Glomerular visceral epithelial cell (primary cell): ENCODE data around the gene IPO4.
"Not testable (repeated sequence)": the region's sequence is repeated elsewhere in the genome, so short reads cannot be mapped to it uniquely, and the experiment has no call there.

Experiments used
- DNase-seq: peaks from one replicate; pipeline ENCODE4 v3.0.0-alpha.2; 2016; ENCODE audit errors: extremely low spot score

The IPO4 gene

DNA sequence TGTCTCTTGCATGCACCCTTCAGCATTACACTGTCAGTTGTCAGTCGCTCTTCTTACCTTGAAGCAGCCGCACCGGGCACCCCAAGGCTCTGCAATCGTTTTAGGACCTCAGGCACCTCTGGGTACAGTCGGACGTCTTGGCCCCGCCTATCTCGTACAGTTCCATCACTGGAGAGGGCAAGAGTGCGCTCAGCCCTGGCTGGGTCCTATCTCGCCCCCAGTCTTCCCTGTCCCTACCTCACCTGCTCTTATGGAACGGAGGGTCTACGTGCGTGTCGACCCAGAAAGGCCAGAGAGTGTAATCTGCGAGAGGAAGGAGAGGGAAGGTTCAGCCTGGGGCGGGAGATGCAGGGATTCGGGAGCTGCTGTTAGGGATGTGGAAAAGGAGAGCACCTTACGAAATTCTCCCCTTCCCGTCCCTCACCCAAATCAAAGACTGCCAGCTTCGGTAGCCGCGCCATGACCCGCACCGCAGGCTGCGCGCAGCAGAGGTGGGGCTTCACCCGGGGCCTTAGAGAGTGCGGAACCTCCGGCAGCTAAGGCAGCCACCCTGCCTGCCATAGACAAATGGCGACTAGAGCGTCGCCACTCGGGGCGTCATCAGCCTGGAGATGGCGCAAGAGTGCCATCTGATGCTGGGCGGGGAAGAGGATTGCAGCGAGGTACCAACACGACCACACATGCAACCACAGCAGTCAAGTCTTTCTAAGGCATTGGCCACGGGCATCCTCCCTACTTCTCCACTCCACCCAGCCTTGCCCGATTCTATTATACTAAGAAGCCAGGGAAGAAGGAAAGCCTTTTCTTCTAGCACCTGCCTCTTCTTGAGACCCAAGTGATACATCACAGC is 27.1 kb upstream of the IPO4 start, which contains the start of gene MDP1:
Gene MDP1 (minus strand): TSS at position 572 of the 850 bp plus-strand sequence. CDS start 111 bp downstream, at position 461.
- peak; percentile 86 for DNase-seq

DNA sequence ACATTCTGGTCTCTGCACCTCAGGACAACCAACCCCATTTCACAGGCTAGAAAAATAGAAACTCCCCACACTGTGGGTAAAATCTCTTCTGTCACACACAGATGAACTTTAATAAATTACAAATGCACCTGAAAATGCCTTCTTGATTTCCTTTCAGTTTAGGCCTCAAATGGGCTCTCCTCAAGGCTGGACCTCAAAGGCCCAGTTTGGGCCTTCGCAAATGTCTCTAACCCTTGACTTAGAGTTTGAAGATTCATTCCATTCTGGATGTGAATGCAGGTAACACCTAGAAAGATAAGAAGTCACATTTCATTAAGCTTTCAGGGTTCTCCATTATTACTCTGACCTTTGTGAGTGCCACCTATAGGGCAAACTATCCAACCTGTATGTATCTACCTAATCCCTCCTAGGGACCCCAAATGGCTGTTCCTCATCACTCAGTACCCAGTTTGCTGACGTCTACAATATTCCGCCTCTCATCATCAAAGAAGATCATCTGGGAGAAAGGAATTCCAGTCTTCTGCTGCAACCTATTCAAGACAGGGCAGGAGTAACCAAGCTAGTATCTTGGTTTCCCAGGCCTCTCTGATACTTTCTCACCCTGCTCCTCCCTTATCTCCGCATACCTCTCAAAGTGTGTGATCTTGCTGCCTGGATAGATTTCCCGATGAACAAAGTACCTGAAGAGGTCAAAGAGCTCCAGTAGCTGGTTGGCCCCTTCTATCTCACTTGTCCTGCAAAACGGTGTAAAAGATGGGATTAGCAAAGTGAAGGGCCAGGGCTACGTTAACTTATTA is 25.4 kb upstream of the IPO4 start:
- DNase-seq = no peak

DNA sequence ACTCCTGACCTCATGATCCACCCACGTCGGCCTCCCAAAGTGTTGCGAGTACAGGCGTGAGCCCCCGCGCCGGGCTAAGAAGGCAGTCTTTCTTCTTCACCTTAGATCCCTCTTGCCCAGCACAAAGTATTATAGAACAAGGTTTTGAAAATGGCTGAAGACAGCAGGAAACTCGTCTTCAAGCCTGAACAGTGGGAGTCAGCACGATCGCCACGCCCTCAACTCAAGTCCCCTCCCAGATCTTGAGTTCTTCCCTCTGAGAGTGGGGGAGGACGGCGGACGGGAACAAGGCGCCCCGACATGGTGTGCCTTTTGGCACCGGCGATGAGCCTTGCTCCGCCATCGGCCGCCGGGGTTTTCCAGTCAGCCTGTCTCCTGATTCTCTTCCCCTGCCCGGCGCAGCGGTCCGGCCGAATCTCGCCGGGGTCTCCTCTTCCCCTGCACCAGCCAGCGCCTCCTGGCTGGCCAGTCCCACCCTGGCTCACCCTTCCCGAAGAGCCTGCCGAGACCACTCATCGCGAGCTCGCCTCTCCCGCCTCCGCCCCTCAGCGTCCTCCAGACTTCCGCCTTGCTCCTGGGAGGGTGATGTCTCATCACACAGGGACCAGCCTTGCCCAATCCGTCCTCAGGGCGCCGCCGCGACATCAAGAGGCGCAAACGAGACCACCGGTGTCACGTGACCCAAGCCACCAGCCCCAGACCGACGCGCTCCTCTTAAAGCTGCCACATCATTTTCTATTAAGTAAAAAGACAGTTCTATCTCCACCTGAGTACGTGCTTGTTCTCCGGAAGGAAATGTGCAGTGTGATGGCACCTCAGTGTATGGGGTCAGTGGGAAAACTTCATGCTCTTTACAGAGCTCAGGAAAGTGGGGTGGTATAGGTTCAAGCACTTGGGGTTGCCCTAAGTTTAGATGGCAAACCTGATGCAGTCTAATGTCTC is 24.6 kb upstream of the IPO4 start, which contains the start of gene CHMP4A:
Gene CHMP4A (minus strand): TSS at position 565 of the 942 bp plus-strand sequence. CDS start 49 bp downstream, at position 516.
- peak; percentile 98 for DNase-seq

DNA sequence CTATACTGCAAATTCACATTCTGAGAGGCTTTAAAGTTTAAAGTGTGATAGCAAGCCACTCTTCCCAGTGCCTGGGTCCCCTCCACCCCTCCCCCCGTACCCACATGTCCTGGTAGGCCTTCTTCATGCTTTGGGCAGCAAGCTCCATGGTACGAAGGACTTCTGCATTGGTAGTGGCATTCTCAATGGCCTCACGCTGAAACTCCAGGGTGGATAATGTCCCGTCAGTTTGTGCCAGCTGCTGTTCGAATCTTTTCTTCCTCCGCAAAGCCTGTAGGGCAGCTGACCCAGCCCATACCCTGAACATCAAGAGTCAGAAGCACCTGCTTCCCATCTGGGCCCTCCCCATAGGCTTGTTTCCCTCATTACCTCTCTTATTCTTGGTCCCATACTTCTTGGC is 22.7 kb upstream of the IPO4 start:
- no peak for DNase-seq

DNA sequence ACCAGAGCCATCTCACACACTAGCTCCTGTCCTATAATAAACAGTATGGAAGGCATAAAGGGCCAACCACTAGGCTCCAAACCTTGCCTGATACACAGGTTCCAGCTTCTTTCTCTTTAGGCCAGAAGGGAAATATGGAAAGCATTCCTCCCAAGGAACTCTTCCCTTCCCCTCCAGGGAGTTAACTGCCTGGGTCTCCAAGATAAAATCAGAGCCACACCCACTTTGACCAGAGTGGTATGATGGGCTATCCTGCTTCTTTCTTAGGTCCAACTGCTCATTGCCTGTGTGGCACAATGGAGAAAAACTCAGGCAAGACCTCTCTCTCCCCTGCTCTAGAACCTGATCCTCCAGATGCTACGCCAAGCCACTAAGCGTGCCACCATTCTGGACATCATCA is 19.0 kb upstream of the IPO4 start:
- DNase-seq = no peak

DNA sequence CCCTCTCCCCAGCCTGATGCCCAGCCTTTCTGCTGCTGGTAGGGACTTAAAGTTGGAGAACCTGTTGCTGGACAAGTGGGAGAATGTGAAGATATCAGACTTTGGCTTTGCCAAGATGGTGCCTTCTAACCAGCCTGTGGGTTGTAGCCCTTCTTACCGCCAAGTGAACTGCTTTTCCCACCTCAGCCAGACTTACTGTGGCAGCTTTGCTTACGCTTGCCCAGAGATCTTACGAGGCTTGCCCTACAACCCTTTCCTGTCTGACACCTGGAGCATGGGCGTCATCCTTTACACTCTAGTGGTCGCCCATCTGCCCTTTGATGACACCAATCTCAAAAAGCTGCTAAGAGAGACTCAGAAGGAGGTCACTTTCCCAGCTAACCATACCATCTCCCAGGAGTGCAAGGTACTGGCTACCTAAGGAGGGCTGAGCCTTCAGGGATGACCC is 18.5 kb upstream of the IPO4 start:
- no peak for DNase-seq

DNA sequence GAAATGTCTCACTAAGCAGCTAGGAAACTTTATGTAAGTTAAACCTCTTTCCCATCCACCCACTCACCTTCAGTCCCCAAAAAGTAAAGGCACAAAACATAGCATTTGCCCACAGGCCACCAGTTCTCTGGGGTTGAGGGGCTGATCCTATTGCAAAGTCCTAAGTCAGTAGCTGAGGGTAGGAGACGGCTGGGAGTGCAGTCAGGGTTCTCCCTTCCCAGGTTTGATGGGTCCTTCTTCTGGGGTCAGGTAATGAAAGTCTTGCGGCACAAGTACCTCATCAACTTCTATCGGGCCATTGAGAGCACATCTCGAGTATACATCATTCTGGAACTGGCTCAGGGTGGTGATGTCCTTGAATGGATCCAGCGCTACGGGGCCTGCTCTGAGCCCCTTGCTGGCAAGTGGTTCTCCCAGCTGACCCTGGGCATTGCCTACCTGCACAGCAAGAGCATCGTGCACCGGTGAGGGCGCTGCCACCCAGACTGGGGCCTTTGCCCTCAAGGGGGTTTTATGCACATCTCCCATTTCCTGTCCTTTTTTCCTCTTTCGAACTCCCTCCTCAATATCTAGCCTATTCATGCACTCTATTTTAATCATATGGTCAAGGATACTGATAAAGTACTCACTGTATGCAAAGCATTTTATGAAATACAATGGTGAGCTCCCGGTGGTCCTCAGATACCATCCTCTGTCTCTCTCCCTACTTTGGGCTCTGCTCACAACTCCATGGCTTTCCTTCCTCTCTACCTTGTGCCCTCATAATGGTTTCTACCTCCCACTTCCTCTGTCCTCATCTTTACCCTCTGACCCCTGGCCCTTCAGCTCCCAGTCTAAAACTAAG is 17.9 kb upstream of the IPO4 start:
- no peak for DNase-seq

DNA sequence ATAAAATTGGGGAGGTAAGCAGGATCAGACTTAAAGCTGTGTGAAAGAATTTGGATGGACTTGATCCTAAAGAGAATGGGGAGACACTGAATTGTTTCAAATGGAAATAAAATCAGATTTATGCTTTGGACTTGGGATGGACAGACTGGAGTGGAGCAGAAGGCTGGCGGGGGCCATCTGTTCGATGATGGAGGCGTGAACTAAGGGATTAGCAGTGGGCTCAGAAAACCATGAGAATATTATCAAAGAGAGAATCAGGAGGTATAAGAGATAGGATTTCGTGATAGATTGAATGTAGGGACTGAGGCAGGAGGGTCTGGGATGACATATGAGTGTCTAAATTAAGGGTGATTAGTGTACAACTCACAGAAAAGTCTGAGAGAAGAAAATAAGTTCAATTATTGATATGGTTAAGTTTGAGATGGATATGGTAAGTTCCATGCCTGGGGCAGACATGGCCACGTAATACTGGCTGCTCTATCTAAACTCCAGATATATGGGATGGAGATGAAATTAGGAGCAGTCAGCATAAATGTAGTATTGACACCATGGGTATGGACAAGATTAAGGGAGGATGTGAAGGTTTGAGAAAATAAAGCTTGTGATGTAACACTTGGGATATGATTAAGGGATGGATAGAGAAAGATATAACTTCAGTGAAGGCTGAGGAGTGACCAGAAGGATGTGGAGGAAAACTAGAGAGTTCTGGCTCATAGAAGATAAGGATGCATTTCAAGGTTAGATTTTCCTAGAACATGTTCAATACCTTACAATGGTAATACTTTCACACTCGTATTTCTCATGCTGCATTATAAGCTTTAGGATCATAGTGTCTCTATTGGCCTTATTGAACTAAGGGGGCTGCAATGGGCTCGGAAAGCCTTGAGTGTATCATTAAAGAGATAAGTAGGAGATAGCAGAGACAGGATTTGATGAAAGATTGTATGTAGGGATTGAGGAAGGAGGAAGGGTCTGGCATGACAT is 15.8 kb upstream of the IPO4 start:
- DNase-seq = no peak

DNA sequence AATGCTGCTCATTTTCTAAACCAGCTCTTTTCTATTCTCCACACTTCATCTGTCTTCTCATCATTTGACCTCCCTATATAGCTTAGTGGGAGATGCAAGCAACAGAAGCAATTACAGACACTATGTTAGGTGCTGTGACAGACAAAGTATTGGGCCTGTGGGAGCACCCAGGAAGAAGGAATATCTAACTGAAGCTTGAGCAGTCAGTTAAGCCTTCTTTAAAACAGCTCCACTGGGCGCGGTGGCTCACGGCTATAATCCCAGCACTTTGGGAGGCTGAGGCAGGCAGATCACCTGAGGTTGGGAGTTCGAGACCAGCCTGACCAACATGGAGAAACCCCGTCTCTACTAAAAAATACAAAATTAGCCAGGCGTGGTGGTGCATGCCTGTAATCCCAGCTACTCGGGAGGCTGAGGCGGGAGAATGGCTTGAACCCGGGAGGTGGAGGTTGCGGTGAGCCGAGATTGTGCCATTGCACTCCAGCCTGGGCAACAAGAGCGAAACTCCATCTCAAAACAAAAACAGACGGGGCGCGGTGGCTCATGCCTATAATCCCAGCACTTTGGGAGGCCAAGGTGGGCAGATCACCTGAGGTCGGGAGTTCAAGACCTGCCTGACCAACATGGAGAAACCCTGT is 14.8 kb upstream of the IPO4 start:
- not testable (repeated sequence) for DNase-seq

DNA sequence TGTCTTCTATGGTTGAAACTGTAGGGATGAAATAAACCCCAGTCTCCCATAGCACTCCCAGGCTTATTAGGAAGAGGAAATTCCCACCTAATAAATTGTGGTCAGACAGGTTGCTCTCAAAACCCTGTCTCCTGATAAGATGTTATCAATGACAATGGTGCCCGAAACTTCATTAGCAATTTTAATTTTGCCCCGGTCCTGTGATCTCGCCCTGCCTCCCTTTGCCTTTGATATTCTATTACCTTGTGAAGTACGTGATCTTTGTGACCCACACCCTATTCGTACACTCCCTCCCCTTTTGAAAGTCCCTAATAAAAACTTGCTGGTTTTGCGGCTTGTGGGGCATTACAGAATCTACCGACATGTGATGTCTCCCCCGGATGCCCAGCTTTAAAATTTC is 13.9 kb upstream of the IPO4 start:
- DNase-seq = not testable (repeated sequence)

DNA sequence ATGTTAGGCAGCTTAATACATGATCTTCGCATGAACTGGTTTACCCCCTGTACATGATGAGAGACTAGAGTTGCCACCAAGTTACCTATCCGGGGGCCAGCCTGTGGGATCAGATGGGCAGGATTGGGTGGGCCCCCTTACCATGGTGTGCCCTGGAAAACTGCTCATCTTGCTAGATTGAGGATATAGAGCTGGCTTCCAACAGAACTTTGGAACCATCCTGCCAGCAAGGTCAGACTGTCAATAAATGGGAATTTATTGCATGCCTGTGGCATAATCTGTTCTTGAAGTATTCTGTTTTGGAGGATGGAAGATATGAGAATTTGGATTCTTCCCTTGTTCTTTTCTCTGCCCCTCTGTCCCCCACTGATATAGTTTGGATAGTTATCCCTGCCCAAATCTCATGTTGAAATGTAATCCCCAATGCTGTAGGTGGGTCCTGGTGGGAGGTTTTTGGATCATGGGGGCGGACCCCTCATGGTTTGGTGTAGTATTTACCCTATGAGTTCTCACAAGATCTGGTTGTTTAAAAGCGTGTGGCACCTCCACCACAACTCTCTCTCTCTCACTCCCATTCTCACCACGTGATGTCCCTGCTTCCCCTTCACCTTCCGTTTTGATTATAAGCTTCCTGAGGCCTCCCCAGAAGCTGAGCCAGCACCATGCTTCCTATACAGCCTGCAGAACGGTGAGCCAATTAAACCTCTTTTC is 10.4 kb upstream of the IPO4 start:
- no peak for DNase-seq

DNA sequence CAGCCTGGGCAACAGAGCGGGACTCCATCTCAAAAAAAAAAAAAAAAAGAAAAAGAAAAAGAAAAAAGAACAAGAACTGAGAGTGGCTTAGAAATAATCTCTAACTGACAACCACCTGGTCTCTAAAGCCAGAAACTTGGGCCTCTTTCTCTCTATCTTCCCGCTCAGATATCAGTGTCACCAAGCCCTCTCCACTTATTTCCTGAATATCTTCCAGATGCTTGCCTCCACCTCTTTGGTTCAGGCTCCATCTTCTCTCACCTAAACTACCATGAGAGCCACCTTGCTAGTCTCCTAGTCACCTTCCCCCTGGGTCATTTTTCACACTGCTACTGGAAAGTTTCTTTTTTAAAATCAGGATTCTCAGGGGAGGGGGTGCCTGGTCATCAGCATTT is 8.4 kb upstream of the IPO4 start:
- no peak for DNase-seq

DNA sequence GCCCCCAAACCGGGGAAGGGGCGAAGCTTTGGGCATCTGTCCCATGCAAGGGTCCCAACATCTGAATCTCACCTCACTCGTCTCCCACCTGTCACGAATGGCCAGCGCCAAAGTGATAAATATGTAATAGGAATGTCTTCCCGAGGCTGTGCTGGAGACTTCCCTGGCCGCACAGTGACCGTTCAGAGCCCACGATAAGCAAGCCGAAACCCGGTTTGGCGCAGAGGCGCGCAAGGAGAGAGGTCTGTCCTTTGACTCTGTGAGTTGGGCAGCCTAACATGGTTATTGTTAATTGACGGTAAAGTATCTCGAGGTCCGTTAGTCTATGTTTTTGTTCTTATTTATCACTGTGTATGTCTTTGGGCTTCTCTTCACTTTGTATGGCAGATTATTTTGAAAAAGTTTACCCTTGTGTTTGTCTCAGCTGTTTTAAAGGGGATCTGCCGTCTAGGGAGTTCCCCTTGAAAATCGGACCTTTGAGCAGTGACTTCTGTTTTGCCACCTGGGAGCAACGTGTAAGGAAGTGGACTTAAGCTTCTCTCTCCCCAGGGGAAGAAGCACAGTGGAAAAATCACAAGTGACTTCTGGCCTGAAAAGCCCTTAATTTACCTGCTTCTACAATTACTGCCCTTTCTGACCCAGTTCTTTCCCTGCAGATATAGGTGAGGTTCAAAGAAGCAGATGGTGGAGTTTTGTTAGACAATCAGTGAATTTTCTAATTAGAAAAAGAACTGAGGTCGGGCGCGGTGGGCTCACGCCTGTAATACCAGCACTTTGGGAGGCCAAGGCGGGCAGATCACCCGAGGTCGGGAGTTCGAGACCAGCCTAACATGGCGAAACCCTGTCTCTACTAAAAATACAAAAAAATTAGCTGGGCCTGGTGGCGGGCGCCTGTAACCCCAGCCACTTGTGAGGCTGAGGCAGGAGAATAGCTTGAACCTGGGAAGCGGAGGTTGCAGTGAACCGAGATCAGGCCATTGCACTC is 7.7 kb upstream of the IPO4 start:
- DNase-seq = peak; percentile 18

DNA sequence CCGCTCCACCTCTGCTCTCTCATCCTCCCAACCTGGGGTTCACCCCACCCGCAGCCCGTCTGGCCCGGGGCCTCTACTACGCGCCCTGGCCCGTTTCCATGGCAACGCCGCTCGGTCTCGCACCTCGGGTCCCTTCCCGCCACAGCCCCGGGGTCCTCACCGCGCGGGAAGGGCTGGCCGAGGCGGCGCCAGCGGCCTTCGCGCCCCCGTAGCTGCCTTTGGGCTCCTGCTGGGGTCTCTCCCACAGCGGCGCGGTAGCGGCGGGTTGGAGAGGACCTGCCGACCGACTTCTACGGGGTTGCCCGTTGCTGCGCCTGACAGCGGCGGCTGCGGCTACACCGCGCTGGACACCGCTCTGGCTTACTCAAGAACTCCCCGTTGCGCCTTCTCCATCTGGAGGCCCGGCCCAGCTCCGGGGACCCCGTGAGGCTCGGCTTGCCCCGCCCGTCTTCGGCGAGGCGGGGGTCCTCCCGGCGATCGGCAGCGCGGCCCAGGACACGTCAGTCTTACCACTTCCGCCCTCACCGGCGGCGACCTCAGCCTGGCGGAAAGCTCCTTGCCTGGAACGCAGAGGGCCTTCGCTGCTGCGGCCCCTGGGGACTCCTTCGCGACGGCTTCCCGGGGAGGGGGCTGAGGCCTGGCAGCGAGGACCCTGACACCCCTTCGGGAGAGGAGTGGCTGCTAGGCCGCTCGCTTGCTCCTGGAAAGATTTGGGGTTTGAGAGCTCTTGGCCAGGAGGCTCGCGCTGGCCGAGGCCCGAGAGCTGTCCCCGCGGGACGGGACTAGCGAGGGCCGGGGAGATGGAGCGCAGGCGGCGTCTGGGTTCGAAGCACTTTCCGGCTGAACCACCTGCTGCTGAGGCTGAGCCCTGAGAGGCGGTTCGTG is 6.8 kb upstream of the IPO4 start, which contains the start of gene TM9SF1:
Gene TM9SF1 (minus strand): TSS at position 256 of the 885 bp plus-strand sequence. CDS start 422 bp downstream, outside the sequence.
- DNase-seq = peak; percentile 87

DNA sequence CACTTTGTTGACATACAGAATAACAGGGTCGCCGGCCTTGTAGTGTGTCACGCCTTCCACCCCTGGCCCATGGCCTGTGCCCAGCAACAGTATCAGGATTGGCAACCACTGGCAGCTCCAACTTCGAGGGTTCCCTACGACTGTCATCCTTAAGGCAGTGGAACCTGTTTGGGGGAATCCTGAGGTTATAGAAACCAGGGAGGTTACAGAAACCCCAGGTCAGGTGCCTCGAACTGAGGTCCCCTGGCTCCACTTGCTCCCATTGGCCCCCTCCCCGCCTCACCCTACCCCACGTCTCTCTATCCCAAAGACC is 6.2 kb upstream of the IPO4 start:
- DNase-seq = no peak
